IMR-90 (cell line): ENCODE results near the gene PRSS12. TPM values are rescaled to one million over a fixed set of nuclear protein-coding genes. Genes with fewer than 3 reads are reported as not detected.

Experiments used
- ATAC-seq: fragments of 200-7000 bp; cut with Tn5 transposase; 2 replicates; pipeline ENCODE4 v1.9.1; 2020; ENCODE audit warnings: low read depth, mild to moderate bottlenecking, moderate library complexity
- BruUV-seq: library from RNA; stranded (reverse); fragments of 400-500 nt; replicated peaks from 2 replicates; lab custom pipeline; 2021; lab: Mats Ljungman, UMichigan
- CTCF ChIA-PET: fragments of 300-600 bp; formaldehyde crosslinking; extraction: SDS; loops from one replicate; lab custom pipeline; 2021; ENCODE audit warnings: antibody characterized with exemption; lab: Yijun Ruan, JAX
- POLR2A ChIA-PET: fragments of 300-600 bp; sonication (Branson Sonifier 250); formaldehyde crosslinking; loops from one replicate; lab custom pipeline; 2022; ENCODE audit warnings: antibody characterized with exemption; ENCODE audit not compliant: unreplicated experiment; lab: Charles Lee
- DNase-seq: peaks from one replicate; pipeline ENCODE4 v3.0.0; 2013
- H2AFZ ChIP-seq: replicated peaks from 2 replicates; pipeline ENCODE3; 2013; ENCODE audit warnings: low read length, mild to moderate bottlenecking; ENCODE audit not compliant: poor library complexity
- H2AK5ac ChIP-seq: 2 replicates; pipeline ENCODE4 v1.6.1; 2013; ENCODE audit warnings: low read depth, low read length, inconsistent platforms
- H2AK9ac ChIP-seq: replicated peaks from 2 replicates; pipeline ENCODE3; 2013; ENCODE audit warnings: mild to moderate bottlenecking, low read depth, low read length, moderate library complexity; ENCODE audit not compliant: poor library complexity
- H2BK120ac ChIP-seq: 2 replicates; pipeline ENCODE4 v1.6.1; 2013; ENCODE audit warnings: low read depth, low read length, inconsistent platforms
- H2BK15ac ChIP-seq: 3 replicates; pipeline ENCODE4 v1.6.1; 2013; ENCODE audit warnings: low read depth, low read length, inconsistent platforms
- H2BK20ac ChIP-seq: 2 replicates; pipeline ENCODE4 v1.6.1; 2013; ENCODE audit warnings: low read depth, mild to moderate bottlenecking, inconsistent platforms, low read length, moderate library complexity
- H2BK5ac ChIP-seq: 2 replicates; pipeline ENCODE4 v1.6.1; 2013; ENCODE audit warnings: mild to moderate bottlenecking, low read depth, low read length, inconsistent platforms; ENCODE audit not compliant: poor library complexity, severe bottlenecking
- H3K14ac ChIP-seq: replicated peaks from 2 replicates; pipeline ENCODE4 v1.6.1; 2013; ENCODE audit warnings: low read depth, low read length, inconsistent platforms
- H3K18ac ChIP-seq: 2 replicates; pipeline ENCODE4 v1.6.1; 2013; ENCODE audit warnings: low read depth, low read length, control low read depth
- H3K23ac ChIP-seq: 2 replicates; pipeline ENCODE4 v1.6.1; 2013; ENCODE audit warnings: low read depth, low read length, inconsistent platforms
- H3K27ac ChIP-seq: 2 replicates; pipeline ENCODE4 v1.5.1; 2013; ENCODE audit warnings: mild to moderate bottlenecking, control low read depth, low read length; ENCODE audit not compliant: insufficient read depth
- H3K27me3 ChIP-seq: 2 replicates; pipeline ENCODE4 v1.6.1; 2013; ENCODE audit warnings: low read length; ENCODE audit not compliant: control insufficient read depth, insufficient read depth
- H3K36me3 ChIP-seq: 2 replicates; pipeline ENCODE4 v1.6.1; 2013; ENCODE audit warnings: low read length, mixed read lengths; ENCODE audit not compliant: control insufficient read depth, insufficient read depth
- H3K4ac ChIP-seq: 2 replicates; pipeline ENCODE4 v1.6.1; 2013; ENCODE audit warnings: low read depth, low read length, inconsistent platforms
- H3K4me1 ChIP-seq: 2 replicates; pipeline ENCODE4 v1.6.1; 2013; ENCODE audit warnings: low read length, mixed read lengths; ENCODE audit not compliant: control insufficient read depth, insufficient read depth
- H3K4me2 ChIP-seq: 2 replicates; pipeline ENCODE4 v1.6.1; 2013; ENCODE audit warnings: low read depth, mild to moderate bottlenecking, control low read depth, low read length, moderate library complexity
- H3K4me3 ChIP-seq: 2 replicates; pipeline ENCODE4 v1.5.1; 2013; ENCODE audit warnings: low read depth, mild to moderate bottlenecking, control low read depth, low read length, moderate library complexity; ENCODE audit not compliant: insufficient read depth
- H3K56ac ChIP-seq: 2 replicates; pipeline ENCODE4 v1.6.1; 2013; ENCODE audit warnings: low read length, inconsistent platforms; ENCODE audit not compliant: insufficient read depth; ENCODE audit errors: extremely low read depth
- H3K79me1 ChIP-seq, 2 experiments: 2 replicates each; pipeline ENCODE4 v1.6.1; 2013; ENCODE audit warnings: low read length in 2 of 2, inconsistent platforms in 1 of 2, low read depth in 1 of 2
- H3K9ac ChIP-seq: 2 replicates; pipeline ENCODE4 v1.6.1; 2013; ENCODE audit warnings: low read depth, low read length, control low read depth
- H3K9me1 ChIP-seq: 2 replicates; pipeline ENCODE4 v1.6.1; 2013; ENCODE audit warnings: low read length, inconsistent platforms; ENCODE audit not compliant: insufficient read depth
- H3K9me3 ChIP-seq: 2 replicates; pipeline ENCODE4 v1.6.1; 2013; ENCODE audit warnings: low read length; ENCODE audit not compliant: control insufficient read depth, insufficient read depth
- H4K20me1 ChIP-seq: 2 replicates; pipeline ENCODE4 v1.6.1; 2013; ENCODE audit warnings: low read length, inconsistent platforms; ENCODE audit not compliant: insufficient read depth
- H4K5ac ChIP-seq: 2 replicates; pipeline ENCODE4 v1.6.1; 2013; ENCODE audit warnings: mild to moderate bottlenecking, low read depth, low read length, control low read depth
- H4K8ac ChIP-seq, 2 experiments: 2 replicates each; pipeline ENCODE4 v1.6.1; 2013; ENCODE audit warnings: low read depth in 2 of 2, low read length in 2 of 2, control low read depth in 1 of 2, inconsistent platforms in 1 of 2
- H4K91ac ChIP-seq: 2 replicates; pipeline ENCODE4 v1.6.1; 2013; ENCODE audit warnings: low read depth, low read length, inconsistent platforms; ENCODE audit not compliant: insufficient read depth
- CTCF ChIP-seq: conservative IDR thresholded peaks from 2 replicates; pipeline ENCODE4 v1.5.1; 2012; ENCODE audit warnings: mild to moderate bottlenecking, low read depth, low read length, improper control_type of control experiment
- RCOR1 ChIP-seq: IDR thresholded peaks from 2 replicates; pipeline ENCODE4 v1.6.1; 2012; ENCODE audit warnings: mild to moderate bottlenecking, low read length, improper control_type of control experiment; ENCODE audit not compliant: insufficient replicate concordance
- WGBS, 2 experiments: methylation state at CpG; one replicate each; pipeline versions ENCODE4 v1.1.5 to v1.1.7; 2013; ENCODE audit warnings: missing lambda C conversion rate in 2 of 2; ENCODE audit not compliant: insufficient read length in 1 of 2; ENCODE audit errors: extremely low coverage in 2 of 2; 5-methylcytosine and 5-hydroxymethylcytosine counted together
- dilution Hi-C: fragments of 300-500 bp; cut with HindIII; formaldehyde crosslinking; loops from one replicate; pipeline ENCODE4 v1.14.3; 2018; ENCODE audit warnings: low sequenced_read_pairs; ENCODE audit not compliant: unreplicated experiment
- in situ Hi-C: fragments of 300-500 bp; cut with MboI; formaldehyde crosslinking; loops from 3 replicates; pipeline ENCODE4 v1.14.3; 2019; ENCODE audit warnings: low sequenced_read_pairs, inconsistent platforms, mixed read lengths
- intact Hi-C: fragments of 100-400 bp; cut with micrococcal nuclease; formaldehyde crosslinking; loops from 2 replicates; pipeline ENCODE4 v1.10.0; 2022
- polyA plus RNA-seq, 3 experiments: library from polyadenylated mRNA; depleted of rRNA; stranded (reverse); fragments of >200 nt; gene quantifications; 2 replicates each; pipeline ENCODE4 v1.2.3, GENCODE V29; 2012; ENCODE audit warnings: low replicate concordance in 1 of 3
- total RNA-seq: library from RNA; depleted of rRNA; stranded (reverse); fragments of >200 nt; gene quantifications from 2 replicates; pipeline ENCODE4 v1.2.3, GENCODE V29; 2012

The PRSS12 gene
- total and polyA plus RNA-seq, 2 of the 4 experiments (the other 2 are of a cell fraction): 51.1 to 71.5 TPM

- TF ChIP-seq RCOR1 (no peak), CTCF (no peak)
Observed at GRCh38 chr4:118397623-118397979, 44.8 kb upstream of the PRSS12 start (continued).

- Histone ChIP-seq H2BK15ac (peak overlapping the region; percentile 63; the same call in 2 of the 3 replicates), H4K20me1 (no peaks in the 10 kb centered on the region), H3K9me3 (no peaks in the 10 kb centered on the region), H3K9me1 (no peaks in the 10 kb centered on the region), H4K8ac (peak overlapping the region; percentile 92 to 93), H3K18ac (peak overlapping the region; percentile 100), H3K27ac (peak overlapping the region; percentile 100), H2BK20ac (peak overlapping the region; percentile 98), H3K4me1 (peaks cover 18% of the 10 kb centered on the region), H3K9ac (peak overlapping the region; percentile 87), H3K27me3 (no peaks in the 10 kb centered on the region), H2AK5ac (peak overlapping the region; percentile 89; the same call in 1 of the 2 replicates), H3K23ac (peak overlapping the region; percentile 84; the same call in 1 of the 2 replicates), H2BK120ac (peak overlapping the region; percentile 98), H3K4ac (peak overlapping the region; percentile 91), H2BK5ac (peak overlapping the region; percentile 98), H3K56ac (peak overlapping the region; percentile 66; the same call in 1 of the 2 replicates), H3K36me3 (no peaks in the 10 kb centered on the region), H2AFZ (peak overlapping the region; percentile 68), H4K91ac (peak overlapping the region; percentile 89), H2AK9ac (peak overlapping the region; percentile 32), H3K14ac (peak overlapping the region; percentile 96), H3K4me2 (no peak overlapping the region), H4K5ac (peak overlapping the region; percentile 100), H3K79me1 (no peaks in the 10 kb centered on the region), H3K4me3 (no peak overlapping the region)
- intact Hi-C loops: no loop called here
- no TSS peak for BruUV-seq
- no peak for TF ChIP-seq CTCF
- ChIA-PET CTCF (interaction anchor here (1.2 kb wide), 1 partner anchor 46 kb away, joined by 3 read pairs; no protein-coding TSS in a partner anchor), POLR2A (no interaction called here)
- in situ Hi-C loops: no loop called here
- peak; percentile 38 for DNase-seq
- ATAC-seq: peak; percentile 59
- no CpG with 5 or more reads among the region's 5 CpGs for WGBS, 2 experiments
- dilution Hi-C loops: no loop called here
Observed at GRCh38 chr4:118396881-118397622, 44.2 kb upstream of the PRSS12 start.
